ENCODE results near the gene KCTD20. TPM values are rescaled to one million over a fixed set of nuclear protein-coding genes. Genes with fewer than 3 reads are reported as not detected.

Gene KCTD20
- total RNA-seq, 1 experiment from 2014 or later: 41.6 TPM

GRCh38 chr6:36432151-36432671 is 10.6 kb upstream of the KCTD20 start:
- ATAC-seq (no peak), DNase-seq (ENCODE audit: low read depth, low spot score) (no peak)
- Histone ChIP-seq H3K27ac (ENCODE audit: low read length) (no peak overlapping the region), H3K4me1 (ENCODE audit: control insufficient read depth, insufficient read depth, low read length) (no peaks in the 10 kb centered on the region), H3K9me3 (ENCODE audit: control insufficient read depth, insufficient read depth, low read depth, low read length) (no peaks in the 10 kb centered on the region), H3K27me3 (ENCODE audit: control insufficient read depth, insufficient read depth, low read length) (no peaks in the 10 kb centered on the region), H3K36me3 (ENCODE audit: control insufficient read depth, insufficient read depth, low read length) (no peaks in the 10 kb centered on the region), H3K4me3 (ENCODE audit: low read depth in 2 of 2, low read length in 2 of 2) (no peak overlapping the region)
- BruUV-seq (replicated peaks): no TSS peak
- TF ChIP-seq SIN3A (IDR thresholded peaks at IDR 0.05; ENCODE audit: borderline replicate concordance, insufficient read depth, low read depth, low read length) (no peak), TCF7L2 (IDR thresholded peaks at IDR 0.05; ENCODE audit: low read depth, low read length) (no peak), POLR2AphosphoS5 (IDR thresholded peaks at IDR 0.05; ENCODE audit: low read depth, low read length) (no peak), REST (IDR thresholded peaks at IDR 0.05; ENCODE audit: insufficient read depth in 1 of 2, low read depth in 2 of 2, low read length in 1 of 2) (no peak), CTCF (IDR thresholded peaks at IDR 0.05) (no peak)
- POLR2A ChIA-PET: no interaction called here
- intact Hi-C loops (cut with micrococcal nuclease; ENCODE audit: unreplicated experiment) (no loop called here), in situ Hi-C loops (cut with HindIII; ENCODE audit: low pct_unique_long_range_greater_than_20kb, low sequenced_read_pairs) (no loop called here)
- CTCF ChIA-PET: no interaction called here

- H3K27ac ChIP-seq (ENCODE audit: low read length): no peak overlapping the region
- intact Hi-C loops (cut with micrococcal nuclease; ENCODE audit: unreplicated experiment): no loop called here
- DNase-seq (ENCODE audit: low read depth, low spot score): no peak
- ATAC-seq: no peak
- TF ChIP-seq REST (IDR thresholded peaks at IDR 0.05; ENCODE audit: insufficient read depth in 1 of 2, low read depth in 2 of 2, low read length in 1 of 2): no peak
- TF ChIP-seq CTCF (IDR thresholded peaks at IDR 0.05): no peak
- no peak for TF ChIP-seq TCF7L2 (IDR thresholded peaks at IDR 0.05; ENCODE audit: low read depth, low read length)
- TF ChIP-seq POLR2AphosphoS5 (IDR thresholded peaks at IDR 0.05; ENCODE audit: low read depth, low read length): no peak
- TF ChIP-seq SIN3A (IDR thresholded peaks at IDR 0.05; ENCODE audit: borderline replicate concordance, insufficient read depth, low read depth, low read length): no peak
- H3K36me3 ChIP-seq (ENCODE audit: control insufficient read depth, insufficient read depth, low read length): no peaks in the 10 kb centered on the region
- in situ Hi-C loops (cut with HindIII; ENCODE audit: low pct_unique_long_range_greater_than_20kb, low sequenced_read_pairs): no loop called here
- H3K27me3 ChIP-seq (ENCODE audit: control insufficient read depth, insufficient read depth, low read length): no peaks in the 10 kb centered on the region
- ChIA-PET POLR2A (no interaction called here), CTCF (no interaction called here)
- peaks cover 9% of the 10 kb centered on the region for H3K4me1 ChIP-seq (ENCODE audit: control insufficient read depth, insufficient read depth, low read length)
- H3K9me3 ChIP-seq (ENCODE audit: control insufficient read depth, insufficient read depth, low read depth, low read length): no peaks in the 10 kb centered on the region
- H3K4me3 ChIP-seq (ENCODE audit: low read depth in 2 of 2, low read length in 2 of 2): no peak overlapping the region
- BruUV-seq (replicated peaks): no TSS peak
Observed at GRCh38 chr6:36436466-36436865, 6.3 kb upstream of the KCTD20 start.

All from Panc1 (cell line).